ENCODE measurements around the gene PGM2.
A peak's percentile ranks its signal among the peaks of the same experiment; 100 is the strongest.

Gene PGM2

GRCh38 chr4:37864786-37865185 lies 38.3 kb downstream of the PGM2 start:
- DNase-seq (ENCODE audit: low read depth) = no peak

GRCh38 chr4:37865450-37865849 lies 39.0 kb downstream of the PGM2 start:
- no peak for DNase-seq (ENCODE audit: low read depth)

- DNase-seq (ENCODE audit: low read depth) = no peak
Observed at GRCh38 chr4:37867102-37867501, 40.6 kb downstream of the PGM2 start.

- DNase-seq (ENCODE audit: low read depth) = no peak
Observed at GRCh38 chr4:37868238-37868637, 41.8 kb downstream of the PGM2 start.

- no peak for DNase-seq (ENCODE audit: low read depth)
Observed at GRCh38 chr4:37872310-37872988, 46.0 kb downstream of the PGM2 start.

GRCh38 chr4:37873386-37873785 lies 46.9 kb downstream of the PGM2 start:
- DNase-seq (ENCODE audit: low read depth) = peak; percentile 50

- DNase-seq (ENCODE audit: low read depth) = no peak
Observed at GRCh38 chr4:37876156-37876555, 49.7 kb downstream of the PGM2 start.

GRCh38 chr4:37879365-37879764 lies 52.9 kb downstream of the PGM2 start:
- no peak for DNase-seq (ENCODE audit: low read depth)

GRCh38 chr4:37881811-37882210 lies 55.3 kb downstream of the PGM2 start:
- no peak for DNase-seq (ENCODE audit: low read depth)

GRCh38 chr4:37882665-37883296 lies 56.3 kb downstream of the PGM2 start:
- DNase-seq (ENCODE audit: low read depth) = no peak

GRCh38 chr4:37884855-37885487 lies 58.5 kb downstream of the PGM2 start:
- no peak for DNase-seq (ENCODE audit: low read depth)

GRCh38 chr4:37885496-37885895 lies 59.0 kb downstream of the PGM2 start:
- DNase-seq (ENCODE audit: low read depth) = no peak

GRCh38 chr4:37889849-37890800 lies 63.6 kb downstream of the PGM2 start:
- no peak for DNase-seq (ENCODE audit: low read depth)

- no peak for DNase-seq (ENCODE audit: low read depth)
Observed at GRCh38 chr4:37890801-37891259, 64.3 kb downstream of the PGM2 start, which contains the start of gene TBC1D1. Gene TBC1D1 (plus strand): TSS chr4:37891084. CDS start chr4:37902096, 11,012 bp downstream.

- no peak for DNase-seq (ENCODE audit: low read depth)
Observed at GRCh38 chr4:37891260-37892159, 65.0 kb downstream of the PGM2 start.

GRCh38 chr4:37892641-37893040 lies 66.2 kb downstream of the PGM2 start:
- DNase-seq (ENCODE audit: low read depth) = no peak

GRCh38 chr4:37893164-37893563 lies 66.7 kb downstream of the PGM2 start:
- no peak for DNase-seq (ENCODE audit: low read depth)

- no peak for DNase-seq (ENCODE audit: low read depth)
Observed at GRCh38 chr4:37895271-37895670, 68.8 kb downstream of the PGM2 start.

GRCh38 chr4:37896206-37896860 lies 69.8 kb downstream of the PGM2 start:
- no peak for DNase-seq (ENCODE audit: low read depth)

- no peak for DNase-seq (ENCODE audit: low read depth)
Observed at GRCh38 chr4:37902212-37902611, 75.7 kb downstream of the PGM2 start.
